ENCODE measurements around the gene THAP8. TPM values are rescaled to one million over a fixed set of nuclear protein-coding genes. Genes with fewer than 3 reads are reported as not detected.
A peak's percentile ranks its signal among the peaks of the same experiment; 100 is the strongest.

Gene THAP8
- total RNA-seq, 1 experiment from 2014 or later, result 4.6 TPM

GRCh38 chr19:36014012-36014924 lies 39.8 kb downstream of the THAP8 start, which contains the start of gene ALKBH6:
ALKBH6 (minus strand) TSS chr19:36014213; CDS start chr19:36013397, 816 bp downstream.
- Histone ChIP-seq H3K4me1 (ENCODE audit: insufficient read depth, low read length, poor library complexity, severe bottlenecking) (peaks cover 7% of the 10 kb centered on the region), H3K27ac (ENCODE audit: low read depth, low read length, poor library complexity, severe bottlenecking) (peak within 1 kb of the TSS; percentile 70), H3K36me3 (ENCODE audit: insufficient read depth, low read length, poor library complexity, severe bottlenecking) (no peaks in the 10 kb centered on the region), H3K27me3 (replicated peaks; ENCODE audit: insufficient read depth, low read depth, low read length, poor library complexity) (no peaks in the 10 kb centered on the region), H3K9me3 (ENCODE audit: low read depth, low read length, poor library complexity, severe bottlenecking) (no peaks in the 10 kb centered on the region), H3K4me3 (ENCODE audit: low read depth, low read length, poor library complexity, severe bottlenecking) (peak within 1 kb of the TSS; percentile 73)
- intact Hi-C loops (cut with micrococcal nuclease; ENCODE audit: unreplicated experiment), result no loop called here
- no peak for TF ChIP-seq EZH2 (IDR thresholded peaks at IDR 0.05; ENCODE audit: borderline replicate concordance, low read depth, low read length, poor library complexity, severe bottlenecking)
- TF ChIP-seq CTCF (conservative IDR thresholded peaks at IDR 0.05; ENCODE audit: low read depth, low read length), result no peak
- POLR2A ChIA-PET (ENCODE audit: low non-redundant PET), result interaction anchor here (0.7 kb wide), 1 partner anchor 225 kb away, joined by 6 read pairs; no protein-coding TSS in a partner anchor
- CTCF ChIA-PET, result interaction anchor here (0.5 kb wide), 1 partner anchor 155 kb away, joined by 4 read pairs; no protein-coding TSS in a partner anchor
- peak; percentile 100 for DNase-seq (ENCODE audit: low spot score)
- TSS peak; percentile 78 for BruUV-seq (replicated peaks)

- BruUV-seq (replicated peaks), result TSS peak; percentile 35
- Histone ChIP-seq H3K9me3 (ENCODE audit: low read depth, low read length, poor library complexity, severe bottlenecking) (no peaks in the 10 kb centered on the region), H3K4me1 (ENCODE audit: insufficient read depth, low read length, poor library complexity, severe bottlenecking) (peaks cover 7% of the 10 kb centered on the region), H3K27ac (ENCODE audit: low read depth, low read length, poor library complexity, severe bottlenecking) (peak overlapping the region; percentile 70), H3K4me3 (ENCODE audit: low read depth, low read length, poor library complexity, severe bottlenecking) (peak overlapping the region; percentile 73), H3K27me3 (replicated peaks; ENCODE audit: insufficient read depth, low read depth, low read length, poor library complexity) (no peaks in the 10 kb centered on the region), H3K36me3 (ENCODE audit: insufficient read depth, low read length, poor library complexity, severe bottlenecking) (no peaks in the 10 kb centered on the region)
- intact Hi-C loops (cut with micrococcal nuclease; ENCODE audit: unreplicated experiment), result no loop called here
- no peak for DNase-seq (ENCODE audit: low spot score)
- TF ChIP-seq EZH2 (IDR thresholded peaks at IDR 0.05; ENCODE audit: borderline replicate concordance, low read depth, low read length, poor library complexity, severe bottlenecking), result no peak
- TF ChIP-seq CTCF (conservative IDR thresholded peaks at IDR 0.05; ENCODE audit: low read depth, low read length), result no peak
- ChIA-PET POLR2A (ENCODE audit: low non-redundant PET) (interaction anchor here (0.7 kb wide), 1 partner anchor 224 kb away, joined by 6 read pairs; no protein-coding TSS in a partner anchor), CTCF (no interaction called here)
These were observed 40.6 kb downstream of the THAP8 start for GRCh38 chr19:36013280-36014011.

GRCh38 chr19:36010402-36010801 lies 43.7 kb downstream of the THAP8 start:
- Histone ChIP-seq H3K36me3 (ENCODE audit: insufficient read depth, low read length, poor library complexity, severe bottlenecking) (no peaks in the 10 kb centered on the region), H3K27me3 (replicated peaks; ENCODE audit: insufficient read depth, low read depth, low read length, poor library complexity) (no peaks in the 10 kb centered on the region), H3K9me3 (ENCODE audit: low read depth, low read length, poor library complexity, severe bottlenecking) (no peaks in the 10 kb centered on the region), H3K4me3 (ENCODE audit: low read depth, low read length, poor library complexity, severe bottlenecking) (no peak overlapping the region), H3K4me1 (ENCODE audit: insufficient read depth, low read length, poor library complexity, severe bottlenecking) (peaks cover 7% of the 10 kb centered on the region), H3K27ac (ENCODE audit: low read depth, low read length, poor library complexity, severe bottlenecking) (no peak overlapping the region)
- CTCF ChIA-PET, result no interaction called here
- BruUV-seq (replicated peaks), result no TSS peak
- intact Hi-C loops (cut with micrococcal nuclease; ENCODE audit: unreplicated experiment), result no loop called here
- no peak for TF ChIP-seq EZH2 (IDR thresholded peaks at IDR 0.05; ENCODE audit: borderline replicate concordance, low read depth, low read length, poor library complexity, severe bottlenecking)
- TF ChIP-seq CTCF (conservative IDR thresholded peaks at IDR 0.05; ENCODE audit: low read depth, low read length), result no peak
- POLR2A ChIA-PET (ENCODE audit: low non-redundant PET), result no interaction called here
- no peak for DNase-seq (ENCODE audit: low spot score)

Data from A673 (cell line).